Stimulated activated CD8-positive, alpha-beta memory T cell treated with anti-CD3 and anti-CD28 coated beads, Interleukin-15, amount 100 ng/mL, for 4 hours (primary cell): ENCODE results near the gene DAP3.
"Not testable (repeated sequence)": the region's sequence is repeated elsewhere in the genome, so short reads cannot be mapped to it uniquely, and the experiment has no call there.

Source experiments
- DNase-seq, 2 donors: peaks; one replicate each; pipeline ENCODE4 v3.0.0-alpha.2; 2020; ENCODE audit warnings: low read depth in 2 of 2

Gene DAP3

DNA sequence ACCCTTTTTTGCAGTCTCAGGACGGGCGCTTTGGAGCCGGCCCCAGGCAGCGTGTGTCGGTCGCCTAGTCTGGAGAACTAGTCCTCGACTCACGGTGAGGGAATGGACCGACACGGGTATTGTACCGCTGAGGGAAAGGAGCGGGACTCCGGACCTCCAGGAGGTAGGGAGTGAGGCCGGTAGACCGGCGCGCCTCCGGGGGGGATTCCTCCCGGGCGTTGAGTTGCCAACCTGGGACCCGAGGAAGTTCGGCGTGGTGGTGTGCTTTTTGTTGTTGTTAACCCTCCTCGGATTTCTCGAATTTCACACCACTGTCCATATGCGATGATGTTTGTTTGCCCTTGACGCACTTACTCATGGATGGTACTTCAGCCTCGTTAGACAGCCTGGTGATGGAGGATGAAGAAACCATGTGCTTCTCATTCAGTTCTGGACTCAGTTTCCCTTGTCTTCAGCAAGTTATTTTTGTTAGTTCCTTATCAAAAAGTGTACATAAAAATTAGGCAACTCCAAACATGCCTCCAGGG lies at the start of gene DAP3:
DAP3 (plus strand) TSS at position 11 of the 527 bp plus-strand sequence. CDS start 20,689 bp downstream, outside the sequence.
- peak in 1 of 2 donors; percentile 60 for DNase-seq

GRCh38 chr1:155640367-155640766 lies 48.5 kb upstream of the DAP3 start:
- no peak for DNase-seq

DNA sequence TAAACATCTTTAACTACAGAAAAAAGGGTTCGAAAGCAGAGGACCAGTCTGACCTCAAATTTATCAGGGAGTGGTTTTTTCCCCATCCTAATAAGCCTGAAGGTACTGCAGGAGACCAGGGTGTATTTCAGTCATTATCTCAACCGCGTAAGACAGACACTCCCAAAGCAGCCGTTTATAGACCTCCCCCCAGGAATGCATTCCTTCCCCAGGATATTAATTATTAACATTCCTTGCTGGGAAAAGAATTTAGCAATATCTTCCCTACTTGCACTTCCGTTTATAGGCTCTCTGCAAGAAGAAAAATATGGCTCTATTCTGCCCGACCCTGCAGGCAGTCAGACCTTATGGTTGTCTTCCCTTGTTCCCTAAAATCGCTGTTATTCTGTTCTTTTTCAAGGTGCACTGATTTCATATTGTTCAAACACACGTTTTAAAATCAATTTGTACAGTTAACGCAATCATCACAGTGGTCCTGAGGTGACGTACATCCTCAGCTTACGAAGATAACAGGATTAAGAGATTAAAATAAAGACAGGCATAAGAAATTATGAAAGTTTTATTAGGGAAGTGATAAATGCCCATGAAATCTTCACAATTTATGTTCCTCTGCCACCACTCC lies 46.2 kb upstream of the DAP3 start:
- DNase-seq, result not testable (repeated sequence)

GRCh38 chr1:155643230-155643629 lies 45.7 kb upstream of the DAP3 start:
- DNase-seq, result no peak

DNA sequence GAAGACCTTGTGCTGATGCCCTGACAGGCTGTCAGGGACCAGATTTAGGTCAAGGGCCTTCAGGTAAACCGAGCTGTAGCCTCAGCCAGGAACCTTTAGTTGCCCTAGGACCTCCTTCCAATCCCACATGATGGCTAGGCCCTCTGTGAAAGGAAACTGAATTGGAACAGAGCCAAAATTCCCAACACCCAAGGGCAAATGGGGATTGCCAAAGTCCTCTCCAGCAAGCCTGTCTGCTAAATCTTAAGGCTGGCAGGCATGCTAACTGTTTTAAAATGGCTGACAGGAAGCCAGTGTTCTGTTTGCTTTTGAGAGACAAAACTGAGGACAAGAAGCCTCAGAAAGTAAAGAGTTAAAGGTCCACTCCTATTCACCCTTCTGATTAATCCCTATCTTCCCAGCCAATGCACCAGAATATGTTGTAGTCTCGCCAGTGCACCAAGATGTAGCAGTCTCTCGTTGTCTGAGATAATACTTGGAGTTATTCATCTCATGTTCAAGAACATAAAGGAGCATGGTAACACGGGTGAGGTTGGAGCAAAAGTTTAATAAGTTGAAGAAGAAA lies 43.8 kb upstream of the DAP3 start:
- no peak for DNase-seq

GRCh38 chr1:155645648-155646047 lies 43.2 kb upstream of the DAP3 start:
- no peak for DNase-seq

DNA sequence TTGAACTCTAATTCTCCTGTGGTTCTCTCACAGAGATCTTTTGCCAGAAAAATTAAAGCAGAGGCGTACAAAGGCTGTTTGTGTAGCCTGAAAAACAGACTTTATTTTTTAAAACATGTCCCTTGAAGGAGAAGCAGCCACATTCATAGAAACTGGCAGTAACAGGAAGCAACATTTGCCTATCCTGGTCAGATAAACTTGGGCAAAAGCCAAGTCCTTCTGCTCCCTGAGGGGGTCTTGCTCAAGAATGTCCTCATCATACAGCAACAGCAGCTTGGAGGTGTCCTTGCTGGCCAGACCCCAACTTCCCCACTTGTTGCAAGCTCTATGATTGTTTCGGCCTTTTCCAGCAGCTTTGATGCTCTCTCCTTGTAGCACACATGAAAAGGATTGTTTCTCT lies 42.6 kb upstream of the DAP3 start:
- DNase-seq, result no peak

DNA sequence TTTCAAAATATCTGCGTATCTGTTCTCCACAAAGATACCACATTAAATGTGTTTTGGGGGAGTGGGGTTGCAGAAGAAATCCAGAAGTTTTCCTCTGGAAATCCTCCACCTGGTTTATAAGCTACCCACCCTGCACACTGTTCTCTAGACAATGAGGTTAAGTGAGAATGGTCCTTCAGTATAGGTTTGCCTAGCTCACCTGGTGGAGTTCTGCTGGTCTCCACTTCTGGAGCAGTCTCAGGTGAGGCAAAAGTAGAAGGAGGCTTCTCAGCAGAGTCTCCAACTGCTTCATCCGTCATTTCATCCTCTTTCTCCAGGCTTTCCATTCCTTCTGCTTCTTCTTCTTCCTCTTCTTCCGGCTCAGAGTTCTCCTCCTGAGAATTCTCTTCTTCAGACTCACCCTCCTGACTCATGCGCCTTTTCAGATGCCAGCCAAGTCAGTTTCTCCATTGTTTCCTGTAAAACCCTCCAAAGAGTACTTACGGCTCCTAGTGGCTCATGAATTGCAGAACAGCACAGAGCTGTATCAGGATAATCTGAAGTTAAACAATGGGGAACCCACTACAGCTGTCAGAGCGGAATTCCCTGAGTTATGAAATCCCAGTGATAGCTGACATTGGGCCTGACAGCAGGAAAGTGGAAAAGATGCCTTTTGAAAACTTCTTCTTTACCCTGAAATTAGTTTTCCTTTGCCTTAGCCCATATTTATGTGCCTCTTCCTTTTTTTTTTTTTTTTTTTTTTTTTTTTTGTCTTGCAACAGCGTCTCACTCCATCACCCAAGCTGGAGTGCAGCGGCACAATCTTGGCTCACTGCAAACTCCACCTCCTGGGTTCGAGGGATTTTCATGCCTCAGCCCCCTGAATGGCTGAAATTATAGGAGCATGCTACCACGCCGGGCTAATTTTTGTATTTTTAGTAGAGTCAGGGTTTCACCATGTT lies 40.4 kb upstream of the DAP3 start:
- DNase-seq, result no peak

- no peak for DNase-seq
These were observed 39.2 kb upstream of the DAP3 start for GRCh38 chr1:155649676-155650075.

DNA sequence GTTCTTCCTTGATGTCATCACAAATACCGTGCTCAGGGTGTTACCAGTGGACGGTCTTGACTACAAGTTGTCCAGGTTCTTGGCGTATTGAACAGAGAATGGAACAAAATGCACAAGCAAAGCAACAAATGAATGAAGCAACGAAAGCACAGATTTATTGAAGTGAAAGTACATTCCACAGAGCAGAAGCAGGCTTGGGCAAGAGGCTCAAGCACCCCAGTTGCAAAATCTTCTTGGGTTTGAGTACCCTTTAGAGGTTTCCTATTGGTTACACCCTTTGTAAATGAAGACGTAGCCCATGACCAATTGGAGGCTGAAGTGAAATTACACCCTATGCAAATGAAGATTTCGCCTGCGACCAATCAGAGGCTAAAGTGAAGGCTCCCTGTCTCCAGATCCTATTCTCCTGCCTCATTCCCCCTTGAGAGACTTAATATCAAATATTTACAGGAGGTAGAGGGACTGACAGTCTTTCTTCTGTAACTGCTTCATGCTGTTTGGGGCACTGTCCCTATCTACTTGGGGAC lies 38.6 kb upstream of the DAP3 start:
- no peak for DNase-seq

DNA sequence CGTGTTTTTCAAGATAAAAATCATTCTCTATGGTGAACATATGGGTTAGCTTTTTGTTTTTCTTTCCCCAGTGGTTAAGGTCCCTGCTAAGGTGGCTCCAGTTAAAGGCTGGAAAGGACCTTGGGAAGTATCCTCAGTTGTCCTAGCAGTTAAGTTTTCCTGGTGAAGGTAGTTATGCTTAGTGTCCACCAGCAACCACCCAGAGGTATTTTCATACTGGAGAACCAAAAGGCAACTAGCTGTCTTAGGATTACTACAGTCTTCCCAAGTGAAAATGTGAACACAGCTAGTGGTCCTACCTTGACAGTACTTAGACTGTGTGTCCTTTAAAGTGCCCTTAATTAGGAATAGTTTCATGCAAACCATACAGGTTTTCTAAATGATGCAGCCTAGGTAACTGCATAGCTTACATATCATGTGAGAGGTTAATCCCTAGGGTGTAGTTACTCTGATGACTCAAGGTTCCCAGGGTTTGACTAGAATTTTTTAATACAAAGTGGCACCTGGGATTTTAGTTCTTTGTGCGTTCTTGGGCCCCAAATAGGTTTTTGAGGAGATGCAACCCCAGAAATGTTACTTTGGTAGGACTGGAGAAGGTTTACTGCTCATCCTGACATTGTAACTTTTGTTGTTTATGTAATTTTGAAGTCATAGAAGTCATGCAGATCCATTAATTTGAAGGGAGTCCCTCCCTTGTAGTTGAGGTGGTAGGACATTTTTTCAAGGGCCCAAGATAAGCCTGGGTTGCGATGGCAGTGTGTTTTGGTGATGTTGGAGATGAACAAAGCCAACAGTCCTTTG lies 36.8 kb upstream of the DAP3 start:
- DNase-seq, result no peak

- DNase-seq, result no peak
These were observed 35.9 kb upstream of the DAP3 start for GRCh38 chr1:155652951-155653350.

DNA sequence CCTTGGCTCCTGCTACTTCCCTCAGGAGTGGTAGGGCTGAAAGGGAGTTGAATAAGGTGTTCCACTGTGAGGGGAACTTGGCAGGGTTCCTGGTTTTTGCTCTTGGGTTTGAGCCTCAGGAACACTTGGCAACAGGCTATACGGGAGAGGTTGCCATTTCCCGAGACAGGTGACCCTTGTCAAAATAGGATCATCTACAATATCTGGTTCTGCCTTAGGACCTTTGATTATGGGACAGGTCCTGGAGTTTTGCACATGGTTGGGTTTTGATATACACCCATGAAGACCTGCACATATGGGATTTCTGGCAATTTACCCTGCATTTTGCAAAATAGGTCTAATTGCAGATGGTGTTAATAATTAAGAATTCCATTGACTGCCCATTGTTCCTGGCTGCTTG lies 31.4 kb upstream of the DAP3 start:
- DNase-seq, result no peak

DNA sequence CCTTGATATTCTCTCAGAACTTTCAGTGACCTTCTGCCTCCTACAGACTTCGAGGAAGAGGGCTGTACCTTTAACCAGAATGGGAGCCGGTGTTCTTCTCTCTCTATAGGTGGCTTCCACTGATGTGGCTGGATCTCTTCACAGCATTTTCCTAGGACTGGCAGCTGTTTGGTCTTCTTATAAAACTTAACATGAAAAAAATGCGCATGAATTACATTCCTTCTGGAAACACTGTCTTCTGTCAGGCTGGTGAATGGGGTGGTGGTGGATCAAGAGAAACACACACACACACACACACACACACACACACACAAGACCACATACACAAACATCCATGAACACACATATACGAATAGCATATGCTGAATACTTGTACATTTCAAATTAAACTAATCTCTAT lies 27.7 kb upstream of the DAP3 start:
- DNase-seq, result not testable (repeated sequence)

GRCh38 chr1:155669233-155670162 lies 19.4 kb upstream of the DAP3 start:
- no peak for DNase-seq

- DNase-seq, result no peak
These were observed 17.1 kb upstream of the DAP3 start for GRCh38 chr1:155671750-155672149.

GRCh38 chr1:155673003-155673402 lies 15.9 kb upstream of the DAP3 start:
- no peak for DNase-seq

- DNase-seq, result no peak
These were observed 10.9 kb upstream of the DAP3 start for GRCh38 chr1:155678027-155678426.

DNA sequence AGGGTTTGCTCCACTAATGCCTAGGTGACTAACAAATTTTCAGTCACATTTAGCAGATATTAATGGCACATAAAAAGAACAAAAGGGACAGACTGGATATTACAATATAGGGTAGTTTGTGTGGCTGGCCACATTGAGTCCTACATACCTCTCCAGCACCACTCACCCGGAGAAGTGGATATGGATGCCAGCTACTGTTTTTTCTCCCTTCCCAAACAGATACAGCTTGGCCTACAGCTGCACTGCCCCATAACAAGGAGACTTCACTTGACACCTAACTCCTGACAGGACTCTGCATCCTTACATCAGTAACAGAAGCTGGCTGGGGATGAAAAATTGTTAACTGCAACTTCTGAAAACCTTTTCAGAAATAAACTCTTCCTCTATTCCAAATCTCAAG lies 9.9 kb upstream of the DAP3 start:
- DNase-seq, result not testable (repeated sequence)

DNA sequence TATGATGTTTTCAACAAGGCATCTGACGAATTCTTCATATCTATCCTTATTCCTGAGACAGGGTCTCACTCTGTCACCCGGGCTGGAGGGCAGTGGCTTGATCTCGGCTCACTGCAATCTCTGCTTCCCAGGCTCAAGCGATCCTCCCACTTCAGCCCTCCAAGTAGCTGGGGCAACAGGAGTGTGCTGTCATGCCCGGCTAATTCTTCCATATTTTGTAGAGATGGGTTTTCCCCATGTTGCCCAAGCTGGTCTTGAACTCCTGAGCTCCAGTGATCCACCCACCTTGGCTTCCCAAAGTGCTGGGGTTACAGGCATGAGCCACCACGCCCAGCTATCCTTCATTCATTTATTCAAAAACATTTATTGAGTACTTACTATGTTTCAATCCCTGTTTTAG lies 8.4 kb upstream of the DAP3 start:
- DNase-seq, result no peak
